HG03342 (cell line): ENCODE measurements around the gene SP100.
"Not testable (repeated sequence)": the region's sequence is repeated elsewhere in the genome, so short reads cannot be mapped to it uniquely, and the experiment has no call there.

Source experiments
- ATAC-seq: cut with Tn5 transposase; IDR thresholded peaks from one replicate; pipeline ENCODE4 v1.9.1; 2021; ENCODE audit warnings: mild to moderate bottlenecking, moderate library complexity; ENCODE audit not compliant: unreplicated experiment

The SP100 gene

GRCh38 chr2:230416061-230416721 is at the start of gene SP100:
Gene SP100, plus strand, starts transcription at chr2:230416201. Its CDS starts 96 bp downstream, at chr2:230416297.
- ATAC-seq, result peak; percentile 81

DNA sequence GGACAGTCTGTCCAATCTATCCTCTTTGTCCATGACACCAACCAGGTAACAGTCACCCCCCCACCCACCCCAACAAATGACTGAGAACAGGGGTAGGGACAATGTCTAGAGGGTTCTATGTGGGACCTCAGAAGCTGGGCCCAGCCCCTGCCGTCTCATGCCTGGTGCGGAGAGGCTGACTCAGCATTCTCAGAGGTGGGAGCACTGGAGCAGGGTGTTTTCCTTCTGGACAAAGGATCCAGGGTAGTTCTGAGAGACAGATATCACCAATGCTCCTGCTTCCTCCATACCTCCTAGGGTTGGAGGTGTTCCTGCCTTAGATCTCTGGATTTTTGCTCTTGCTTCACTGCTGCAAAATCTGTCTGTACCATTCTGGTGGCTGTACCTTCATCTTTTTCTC is 33.9 kb upstream of the SP100 start:
- no peak for ATAC-seq

GRCh38 chr2:230383453-230383852 is 32.5 kb upstream of the SP100 start:
- no peak for ATAC-seq

DNA sequence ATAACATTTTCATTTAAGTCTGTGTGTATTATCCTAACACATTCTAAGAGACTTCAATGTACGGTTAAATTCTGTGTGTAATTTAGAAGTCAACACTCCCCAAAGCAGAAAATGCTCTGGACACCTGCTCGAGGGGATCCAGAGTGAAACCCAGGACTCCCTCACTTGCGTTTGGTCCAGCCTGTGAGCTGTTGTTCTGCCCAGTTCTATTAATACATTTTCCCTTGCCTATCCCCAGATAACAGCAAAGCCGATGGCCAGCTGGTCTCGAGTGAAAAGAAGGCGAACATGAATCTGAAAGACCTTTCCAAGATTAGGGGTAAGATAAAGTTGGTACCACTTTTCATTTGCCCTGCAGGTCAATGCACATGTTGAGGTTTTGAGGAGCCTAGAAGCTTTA is 31.0 kb upstream of the SP100 start:
- no peak for ATAC-seq

DNA sequence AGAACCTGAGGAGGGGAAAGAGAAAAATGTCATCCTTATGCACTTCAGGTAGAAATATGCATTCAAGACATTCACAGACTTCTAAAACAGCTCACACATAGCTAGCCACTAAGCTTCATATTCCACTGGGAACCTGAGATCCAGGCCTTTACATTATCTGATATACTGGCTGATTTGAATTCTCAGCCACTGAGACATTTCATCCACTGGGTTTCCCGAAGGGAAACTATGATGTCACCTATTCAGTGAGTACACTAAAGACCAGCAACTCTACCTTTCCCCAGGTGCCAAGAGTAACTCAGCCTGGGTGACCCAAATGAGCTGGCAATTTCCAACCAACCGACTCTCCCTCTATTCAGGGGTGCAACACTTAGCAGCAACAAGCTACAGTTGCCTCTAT is 21.7 kb upstream of the SP100 start:
- ATAC-seq, result no peak

DNA sequence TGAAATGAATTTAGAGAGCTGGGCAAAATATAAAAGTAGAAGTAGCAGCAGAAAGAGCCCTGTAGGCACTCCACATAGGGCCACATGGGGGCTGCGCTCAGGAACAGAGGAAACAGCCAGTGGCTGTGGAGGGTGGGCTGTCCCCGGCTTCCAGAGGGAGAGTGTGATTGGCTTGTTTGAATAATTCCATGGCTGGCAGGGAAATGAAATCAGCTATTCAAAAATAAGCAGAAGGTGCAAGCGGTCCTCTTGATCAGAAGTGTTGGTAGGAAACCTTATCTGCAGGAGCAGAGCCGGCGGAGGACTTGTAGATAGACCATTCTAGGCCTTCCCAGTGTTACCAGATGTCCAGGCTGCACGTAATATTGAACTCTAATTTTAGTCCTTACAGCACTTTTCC is 17.3 kb upstream of the SP100 start:
- ATAC-seq, result not testable (repeated sequence)

DNA sequence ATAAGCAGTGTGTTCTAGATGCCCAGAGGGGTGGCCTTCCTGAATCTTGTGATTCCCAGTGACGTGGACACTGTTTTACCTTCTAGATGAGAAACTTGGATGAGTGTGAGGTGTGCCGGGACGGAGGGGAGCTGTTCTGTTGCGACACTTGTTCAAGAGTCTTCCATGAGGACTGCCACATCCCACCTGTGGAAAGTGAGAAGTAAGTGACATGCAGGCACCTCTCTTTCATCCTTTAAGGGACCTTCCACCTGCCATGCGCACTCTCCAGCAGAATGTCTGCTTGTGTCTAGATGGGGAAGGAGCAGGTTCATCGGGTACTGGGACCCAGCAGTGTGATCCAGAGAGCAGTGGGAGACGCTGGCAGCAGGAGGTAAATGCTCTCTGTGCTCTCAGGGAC is 16.0 kb upstream of the SP100 start:
- no peak for ATAC-seq

DNA sequence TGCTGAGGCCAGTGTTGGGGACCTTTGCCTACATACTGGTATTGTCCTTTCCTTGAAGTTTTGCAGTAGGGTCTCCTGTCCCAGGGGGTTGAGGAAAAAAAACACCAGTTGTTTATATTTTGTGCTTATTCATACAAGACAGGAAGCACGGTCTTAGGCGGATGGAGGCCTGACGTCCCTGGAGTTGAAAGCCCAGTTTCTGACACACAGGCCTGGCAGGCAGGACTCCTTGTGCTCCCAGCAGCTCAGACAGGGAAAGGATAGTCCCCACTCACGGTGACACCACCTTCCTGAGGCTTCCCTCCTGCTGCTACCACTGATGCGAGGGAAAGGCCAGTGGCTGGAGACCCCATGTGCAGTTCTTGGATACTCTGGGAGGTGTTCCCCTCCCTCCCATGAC is 15.5 kb upstream of the SP100 start:
- ATAC-seq, result no peak

GRCh38 chr2:230401026-230401425 is 15.0 kb upstream of the SP100 start:
- ATAC-seq, result not testable (repeated sequence)

DNA sequence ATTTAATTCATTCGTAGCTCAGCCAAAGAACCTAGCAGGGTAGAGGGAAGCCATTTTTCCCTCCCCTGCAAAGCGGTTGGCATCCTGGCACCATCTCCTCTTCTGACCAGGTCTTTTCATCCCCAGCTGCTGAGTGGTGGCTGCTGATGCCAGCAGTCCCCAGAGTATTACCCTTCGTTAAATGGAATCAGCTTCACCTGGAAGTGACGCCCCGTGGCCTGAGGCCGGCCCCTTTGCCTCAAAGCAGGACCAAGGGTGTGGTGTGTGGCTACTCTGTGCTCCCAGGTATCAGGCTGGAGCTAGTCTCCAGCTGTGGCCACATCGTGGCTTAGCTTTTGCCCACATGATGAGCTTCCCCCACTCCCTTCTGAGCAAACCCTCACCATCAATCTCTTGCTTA is 12.3 kb upstream of the SP100 start:
- ATAC-seq, result no peak

- ATAC-seq, result no peak
Observed at GRCh38 chr2:230405824-230406223, 10.2 kb upstream of the SP100 start.

GRCh38 chr2:230408244-230408842 is 7.7 kb upstream of the SP100 start:
- no peak for ATAC-seq

GRCh38 chr2:230409316-230409715 is 6.7 kb upstream of the SP100 start:
- not testable (repeated sequence) for ATAC-seq

DNA sequence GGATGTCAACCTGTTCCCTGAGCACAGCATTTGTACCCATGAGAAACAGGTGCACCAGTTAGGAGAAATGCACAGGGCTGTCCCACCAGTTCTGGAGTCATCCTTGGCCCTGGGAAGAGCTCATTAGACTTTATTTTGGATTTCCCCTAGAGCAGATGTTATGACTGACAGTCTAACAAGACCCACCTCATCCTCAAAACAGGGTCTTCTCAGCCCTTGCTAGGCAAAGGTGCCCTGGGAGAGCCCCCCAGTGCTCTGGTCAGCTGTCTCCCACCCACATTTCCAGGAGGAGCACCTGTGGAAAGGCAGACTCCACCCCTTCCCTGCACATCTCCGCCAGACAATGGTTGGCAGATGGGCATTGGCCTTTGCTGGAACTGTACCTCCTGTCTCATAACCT is 5.7 kb upstream of the SP100 start:
- ATAC-seq, result no peak

- ATAC-seq, result no peak
Observed at GRCh38 chr2:230410861-230411569, 5.0 kb upstream of the SP100 start.

GRCh38 chr2:230411570-230412370 is 4.2 kb upstream of the SP100 start:
- ATAC-seq, result peak; percentile 54

GRCh38 chr2:230412371-230412711 is 3.7 kb upstream of the SP100 start:
- ATAC-seq, result no peak

DNA sequence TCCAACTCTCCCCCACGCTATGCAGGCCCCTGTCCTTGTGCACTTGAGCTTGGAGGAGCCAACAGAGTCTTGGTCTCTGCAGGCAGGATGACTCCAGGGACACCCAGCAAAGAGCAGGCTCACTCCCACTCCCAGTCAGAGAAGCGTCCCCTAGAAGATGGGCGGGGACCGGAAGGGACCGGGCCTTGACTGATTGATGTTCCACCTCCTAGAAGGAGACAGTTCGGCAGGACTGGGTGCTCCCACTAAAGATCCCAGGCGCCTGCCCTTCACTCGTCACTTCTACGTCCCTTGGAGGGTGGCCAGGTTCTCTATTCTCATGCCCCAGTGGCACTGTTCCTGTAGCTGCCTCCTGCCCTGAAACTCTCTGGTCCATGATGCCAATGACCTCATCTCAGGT is 3.2 kb upstream of the SP100 start:
- no peak for ATAC-seq

DNA sequence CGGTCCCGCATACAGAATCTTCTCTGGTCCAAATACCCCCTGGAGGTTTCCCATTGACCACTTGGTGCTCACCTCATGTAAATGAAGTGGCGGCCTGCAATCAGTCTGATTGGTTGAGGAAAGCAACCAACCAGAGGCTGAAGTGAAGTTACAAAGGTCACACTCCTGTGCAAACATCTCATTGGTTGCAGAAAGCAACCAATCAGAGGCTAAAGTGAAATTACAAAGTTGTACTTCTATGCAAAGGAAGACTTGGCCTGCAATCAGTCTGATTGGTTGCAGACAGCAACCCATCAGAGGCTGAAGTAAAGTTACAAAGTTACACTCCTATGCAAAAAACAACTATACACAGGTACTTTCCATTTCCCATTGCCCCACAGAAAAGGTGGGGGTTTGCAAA is 2.5 kb upstream of the SP100 start:
- no peak for ATAC-seq

DNA sequence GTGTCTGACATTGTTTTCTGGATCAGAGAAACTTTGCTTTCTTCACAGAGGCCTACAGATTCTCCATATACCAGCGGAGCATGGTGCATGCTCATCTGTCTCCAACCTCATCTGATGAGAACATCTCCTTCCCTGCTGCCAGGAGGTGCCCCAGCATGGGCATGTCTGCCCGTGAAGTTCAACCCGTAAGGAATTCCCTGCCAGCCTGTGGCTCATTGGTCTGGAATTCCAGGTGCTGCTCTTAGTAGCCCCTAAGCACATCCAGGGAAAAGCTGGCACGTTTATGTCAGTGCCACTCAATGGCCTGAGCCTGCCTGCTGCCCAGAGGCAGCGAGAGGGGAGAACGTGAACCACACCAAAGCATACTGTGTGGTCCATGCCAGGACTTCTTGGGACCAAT is 1.7 kb upstream of the SP100 start:
- ATAC-seq, result no peak

DNA sequence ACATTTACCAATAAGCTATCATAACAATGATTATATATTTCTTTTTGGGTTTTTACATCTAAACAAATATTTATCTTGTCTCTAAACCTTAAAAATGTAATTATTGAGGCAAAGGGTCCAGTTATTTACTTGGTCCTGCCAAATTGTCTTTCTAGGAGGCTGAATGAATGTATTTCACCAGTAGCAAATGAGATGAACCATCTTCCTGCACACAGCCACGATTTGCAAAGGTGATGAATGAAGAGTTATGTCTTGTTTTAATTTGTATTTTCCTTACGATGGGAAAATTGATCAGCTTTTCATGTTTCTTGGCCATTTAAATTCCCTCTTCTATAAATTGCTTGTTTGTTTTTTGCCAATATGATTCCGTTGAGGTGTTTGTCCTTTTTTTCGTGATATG is 1.4 kb downstream of the SP100 start:
- no peak for ATAC-seq
